DND-41 (cell line): ENCODE results near the gene ZC3H13.

Experiments
- ATAC-seq: fragments of 200-7000 bp; cut with Tn5 transposase; 3 replicates; pipeline ENCODE4 v1.9.1; 2021; ENCODE audit warnings: low read depth; ENCODE audit not compliant: insufficient read depth
- DNase-seq: peaks from one replicate; pipeline ENCODE4 v3.0.0-alpha.2; 2020
- H2AFZ ChIP-seq: 2 replicates; pipeline ENCODE4 v1.6.0; 2012; ENCODE audit warnings: low read depth, low read length
- H3K27ac ChIP-seq: 2 replicates; pipeline ENCODE4 v1.5.1; 2012; ENCODE audit warnings: low read length, inconsistent platforms
- H3K27me3 ChIP-seq: fragments of 200-600 bp; sonication (generic); 2 replicates; pipeline ENCODE4 v1.6.0; 2012; ENCODE audit warnings: low read length, mild to moderate bottlenecking, inconsistent platforms; ENCODE audit not compliant: insufficient read depth, poor library complexity
- H3K36me3 ChIP-seq: 2 replicates; pipeline ENCODE4 v1.5.1; 2012; ENCODE audit warnings: low read length, inconsistent platforms; ENCODE audit not compliant: insufficient read depth
- H3K4me1 ChIP-seq: 2 replicates; pipeline ENCODE4 v1.5.1; 2012; ENCODE audit warnings: mild to moderate bottlenecking, low read length; ENCODE audit not compliant: insufficient read depth
- H3K4me2 ChIP-seq: 2 replicates; pipeline ENCODE4 v1.6.0; 2012; ENCODE audit warnings: mild to moderate bottlenecking, moderate library complexity, low read length, inconsistent platforms; ENCODE audit not compliant: insufficient read depth
- H3K4me3 ChIP-seq, 2 experiments: fragments of 200-600 bp in 1 of 2; shearing (Covaris generic) in 1 of 2; 2 replicates each; pipeline ENCODE4 v1.5.1; 2012 to 2016; ENCODE audit warnings: inconsistent platforms in 2 of 2, low read length in 2 of 2, mild to moderate bottlenecking in 2 of 2, low read depth in 1 of 2, moderate library complexity in 1 of 2
- H3K79me2 ChIP-seq: 2 replicates; pipeline ENCODE4 v1.6.0; 2012; ENCODE audit warnings: low read length, inconsistent platforms; ENCODE audit not compliant: insufficient read depth
- H3K9ac ChIP-seq: 2 replicates; pipeline ENCODE4 v1.6.0; 2012; ENCODE audit warnings: low read depth, mild to moderate bottlenecking, inconsistent platforms, low read length, moderate library complexity
- H3K9me3 ChIP-seq: 2 replicates; pipeline ENCODE4 v1.5.1; 2012; ENCODE audit warnings: low read length, moderate library complexity, mild to moderate bottlenecking, inconsistent platforms; ENCODE audit not compliant: insufficient read depth, severe bottlenecking
- H4K20me1 ChIP-seq: 2 replicates; pipeline ENCODE4 v1.6.0; 2012; ENCODE audit warnings: low read length; ENCODE audit not compliant: insufficient read depth
- EZH2 ChIP-seq: IDR thresholded peaks from 3 replicates; pipeline ENCODE4 v1.6.1; 2012; ENCODE audit warnings: borderline replicate concordance, low read depth, mild to moderate bottlenecking, moderate library complexity, low read length, inconsistent platforms; ENCODE audit not compliant: severe bottlenecking
- TF ChIP-seq, protein P1 (sequence below): IDR thresholded peaks from 2 replicates; pipeline ENCODE4 v1.5.1; 2012; ENCODE audit warnings: borderline replicate concordance, low read length, moderate library complexity, mild to moderate bottlenecking; ENCODE audit not compliant: poor library complexity, severe bottlenecking; ENCODE audit errors: extremely low read depth

Gene ZC3H13

DNA sequence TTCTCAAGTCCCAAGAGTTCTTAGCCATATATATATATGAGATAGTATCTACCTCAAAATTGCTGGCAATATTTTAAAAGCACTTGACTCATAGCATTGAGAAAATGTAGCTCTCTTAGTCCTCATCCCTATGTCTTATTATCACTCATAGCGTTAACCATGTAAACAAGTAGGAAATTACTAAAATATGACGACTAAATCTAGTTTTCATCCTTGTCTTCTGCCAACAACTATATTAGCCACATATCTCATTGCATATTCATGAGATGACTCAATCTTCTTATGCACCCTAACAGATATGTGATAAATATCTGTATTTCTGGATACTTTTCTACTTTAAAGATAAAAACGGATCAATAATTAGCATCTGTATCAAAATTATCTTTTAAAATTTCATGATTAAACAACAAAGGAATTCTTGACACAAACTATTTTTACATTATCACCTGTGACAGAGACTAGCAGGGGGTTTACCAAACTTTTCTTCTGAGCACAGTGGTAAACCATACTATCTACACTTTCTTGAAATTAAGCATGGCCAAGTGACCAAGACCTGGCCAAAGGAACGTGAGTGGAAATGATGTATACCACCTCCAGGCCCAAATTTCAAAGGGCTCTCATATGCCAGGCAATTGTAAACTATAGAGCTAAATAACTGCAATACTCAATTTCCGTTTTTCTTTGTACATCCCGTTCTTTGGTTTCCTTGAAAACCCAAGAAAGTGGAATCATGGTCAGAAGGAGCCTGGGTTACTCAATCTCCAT, 45.7 kb downstream of the ZC3H13 start:
- Histone ChIP-seq H3K4me2 (no peak overlapping the region), H3K9me3 (no peaks in the 10 kb centered on the region), H4K20me1 (no peaks in the 10 kb centered on the region), H3K27me3 (no peaks in the 10 kb centered on the region), H3K79me2 (no peaks in the 10 kb centered on the region), H3K9ac (no peak overlapping the region), H3K4me1 (no peaks in the 10 kb centered on the region), H2AFZ (no peak overlapping the region), H3K36me3 (peaks cover 76% of the 10 kb centered on the region), H3K4me3 (no peak overlapping the region), H3K27ac (no peak overlapping the region)
- DNase-seq (no peak), ATAC-seq (no peak; the same call in 2 of the 3 replicates)
- TF ChIP-seq, protein P1, sequence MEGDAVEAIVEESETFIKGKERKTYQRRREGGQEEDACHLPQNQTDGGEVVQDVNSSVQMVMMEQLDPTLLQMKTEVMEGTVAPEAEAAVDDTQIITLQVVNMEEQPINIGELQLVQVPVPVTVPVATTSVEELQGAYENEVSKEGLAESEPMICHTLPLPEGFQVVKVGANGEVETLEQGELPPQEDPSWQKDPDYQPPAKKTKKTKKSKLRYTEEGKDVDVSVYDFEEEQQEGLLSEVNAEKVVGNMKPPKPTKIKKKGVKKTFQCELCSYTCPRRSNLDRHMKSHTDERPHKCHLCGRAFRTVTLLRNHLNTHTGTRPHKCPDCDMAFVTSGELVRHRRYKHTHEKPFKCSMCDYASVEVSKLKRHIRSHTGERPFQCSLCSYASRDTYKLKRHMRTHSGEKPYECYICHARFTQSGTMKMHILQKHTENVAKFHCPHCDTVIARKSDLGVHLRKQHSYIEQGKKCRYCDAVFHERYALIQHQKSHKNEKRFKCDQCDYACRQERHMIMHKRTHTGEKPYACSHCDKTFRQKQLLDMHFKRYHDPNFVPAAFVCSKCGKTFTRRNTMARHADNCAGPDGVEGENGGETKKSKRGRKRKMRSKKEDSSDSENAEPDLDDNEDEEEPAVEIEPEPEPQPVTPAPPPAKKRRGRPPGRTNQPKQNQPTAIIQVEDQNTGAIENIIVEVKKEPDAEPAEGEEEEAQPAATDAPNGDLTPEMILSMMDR: no peak

DNA sequence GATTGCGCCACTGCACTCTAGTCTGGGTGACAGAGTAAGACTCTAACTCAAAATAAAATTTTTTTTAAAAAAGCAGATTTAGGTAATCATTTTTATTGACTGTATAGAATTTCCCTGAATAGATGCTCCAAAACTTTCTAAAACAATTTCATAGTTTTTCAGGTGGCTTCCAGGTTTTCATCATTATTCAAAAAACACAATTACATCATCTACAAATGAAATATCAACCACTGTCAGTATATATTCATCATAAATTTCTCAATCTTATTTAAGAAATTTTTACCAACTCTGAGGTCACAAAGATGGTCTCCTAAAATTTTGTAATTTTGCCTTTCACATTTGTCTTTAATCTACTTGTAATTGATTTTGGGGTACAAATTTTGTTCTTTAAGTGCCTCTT, 48.1 kb downstream of the ZC3H13 start:
- Histone ChIP-seq H3K79me2 (no peaks in the 10 kb centered on the region), H3K4me2 (no peak overlapping the region), H3K27me3 (no peaks in the 10 kb centered on the region), H3K4me1 (no peaks in the 10 kb centered on the region), H3K36me3 (peaks cover 76% of the 10 kb centered on the region), H3K9me3 (no peaks in the 10 kb centered on the region), H4K20me1 (no peaks in the 10 kb centered on the region), H3K4me3 (no peak overlapping the region), H2AFZ (no peak overlapping the region), H3K27ac (no peak overlapping the region), H3K9ac (no peak overlapping the region)
- TF ChIP-seq, protein P1: no peak
- no peak for TF ChIP-seq EZH2
- no peak for DNase-seq
- no peak for ATAC-seq

- TF ChIP-seq, protein P1: no peak
- no peak for TF ChIP-seq EZH2
- H3K27ac ChIP-seq: no peak overlapping the region
- ATAC-seq: no peak
- H3K4me2 ChIP-seq: no peak overlapping the region
- H3K4me1 ChIP-seq: no peaks in the 10 kb centered on the region
- no peak overlapping the region for H3K4me3 ChIP-seq
- H3K27me3 ChIP-seq: no peaks in the 10 kb centered on the region
- H3K36me3 ChIP-seq: peaks cover 58% of the 10 kb centered on the region
- H3K9me3 ChIP-seq: no peaks in the 10 kb centered on the region
- H3K79me2 ChIP-seq: no peaks in the 10 kb centered on the region
- no peaks in the 10 kb centered on the region for H4K20me1 ChIP-seq
- no peak for DNase-seq
- H2AFZ ChIP-seq: no peak overlapping the region
- H3K9ac ChIP-seq: no peak overlapping the region
These were observed 55.9 kb downstream of the ZC3H13 start for GRCh38 chr13:45996631-45997030.
